GM23248 (cell line): ENCODE results near the gene MTUS2.

Source experiments
- EZH2 ChIP-seq: fragments of 200-600 bp; sonication (generic); IDR thresholded peaks from 2 replicates; pipeline ENCODE4 v1.6.1; 2018; ENCODE audit warnings: antibody characterized with exemption, mild to moderate bottlenecking; ENCODE audit not compliant: insufficient read depth, poor library complexity, severe bottlenecking
- EZH2phosphoT487 ChIP-seq: fragments of 200-600 bp; sonication (generic); IDR thresholded peaks from 2 replicates; pipeline ENCODE4 v1.6.1; 2018; ENCODE audit warnings: antibody characterized with exemption, moderate library complexity, mild to moderate bottlenecking, low read depth; ENCODE audit not compliant: insufficient read depth

DNA sequence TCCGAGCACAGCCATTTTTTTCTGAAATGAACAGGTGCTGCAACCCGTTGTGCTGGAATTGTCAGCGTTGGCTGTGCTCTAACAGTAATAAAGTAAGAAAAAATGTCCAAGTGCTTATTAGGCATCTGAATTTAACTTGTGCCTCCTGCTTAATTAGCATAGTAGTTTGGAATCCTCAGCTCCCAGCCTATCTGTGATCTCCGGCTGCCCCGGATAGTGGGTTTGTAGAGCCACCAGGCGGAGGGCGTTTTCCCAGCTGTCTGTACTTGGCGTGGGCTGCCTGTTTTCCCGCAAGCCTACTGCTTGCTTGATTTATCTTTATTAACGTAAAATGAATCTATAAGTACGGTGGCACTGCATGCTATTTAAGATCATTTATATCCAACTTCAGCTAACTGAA lies 137.9 kb downstream of the MTUS2 start:
- TF ChIP-seq EZH2 (no peak), EZH2phosphoT487 (no peak)
